Measurements from ENCODE around the gene EIF4B. TPM values are rescaled to one million over a fixed set of nuclear protein-coding genes. Genes with fewer than 3 reads are reported as not detected.

EIF4B gene, protein sequence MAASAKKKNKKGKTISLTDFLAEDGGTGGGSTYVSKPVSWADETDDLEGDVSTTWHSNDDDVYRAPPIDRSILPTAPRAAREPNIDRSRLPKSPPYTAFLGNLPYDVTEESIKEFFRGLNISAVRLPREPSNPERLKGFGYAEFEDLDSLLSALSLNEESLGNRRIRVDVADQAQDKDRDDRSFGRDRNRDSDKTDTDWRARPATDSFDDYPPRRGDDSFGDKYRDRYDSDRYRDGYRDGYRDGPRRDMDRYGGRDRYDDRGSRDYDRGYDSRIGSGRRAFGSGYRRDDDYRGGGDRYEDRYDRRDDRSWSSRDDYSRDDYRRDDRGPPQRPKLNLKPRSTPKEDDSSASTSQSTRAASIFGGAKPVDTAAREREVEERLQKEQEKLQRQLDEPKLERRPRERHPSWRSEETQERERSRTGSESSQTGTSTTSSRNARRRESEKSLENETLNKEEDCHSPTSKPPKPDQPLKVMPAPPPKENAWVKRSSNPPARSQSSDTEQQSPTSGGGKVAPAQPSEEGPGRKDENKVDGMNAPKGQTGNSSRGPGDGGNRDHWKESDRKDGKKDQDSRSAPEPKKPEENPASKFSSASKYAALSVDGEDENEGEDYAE
- total RNA-seq (2022; extraction: Qiagen RNA extraction; ENCODE audit: low read depth), result 266 to 393 TPM (median 311 TPM) in 5 replicates

DNA sequence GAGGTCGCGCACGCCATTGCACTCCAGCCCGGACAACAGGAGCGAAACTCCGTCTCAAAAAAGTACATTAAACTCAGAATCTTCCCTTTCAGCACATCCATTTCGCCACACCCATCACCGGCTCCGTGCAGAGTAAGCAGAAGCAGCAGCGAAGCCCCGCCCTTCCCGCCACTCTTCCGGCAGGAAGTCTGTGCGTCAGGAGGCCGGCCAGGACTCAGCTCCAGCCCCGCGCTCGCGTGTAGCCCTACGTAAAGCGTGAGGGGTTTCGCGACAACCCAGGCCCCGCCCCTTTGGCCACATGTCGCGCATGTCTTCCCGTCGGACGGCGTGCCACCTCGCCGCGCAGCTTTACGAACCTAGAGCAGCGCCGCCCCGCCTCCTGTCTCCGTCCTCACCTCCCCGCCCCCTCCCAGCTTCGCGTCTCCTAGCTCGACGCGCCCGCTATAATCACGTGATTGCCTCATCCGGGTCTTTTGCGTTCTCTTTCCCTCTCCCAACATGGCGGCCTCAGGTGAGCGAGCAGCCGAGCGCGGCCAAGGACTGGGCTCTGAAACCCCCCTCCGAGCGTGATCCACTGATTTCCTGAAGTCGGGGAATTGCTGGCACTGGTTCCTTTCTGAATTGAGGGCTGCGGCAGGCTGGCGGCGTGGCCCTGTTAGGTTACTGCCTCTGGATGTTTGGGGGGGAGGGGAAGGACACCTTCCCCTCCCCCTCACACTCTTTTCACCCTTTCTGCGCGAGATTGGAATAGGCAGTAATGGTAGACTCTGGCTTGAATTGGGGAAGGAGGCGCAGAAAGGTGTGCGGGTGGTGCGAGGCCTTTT, at the start of gene EIF4B:
Gene EIF4B (plus strand): TSS at position 471 of the 824 bp plus-strand sequence. CDS start 28 bp downstream, at position 499.

DNA sequence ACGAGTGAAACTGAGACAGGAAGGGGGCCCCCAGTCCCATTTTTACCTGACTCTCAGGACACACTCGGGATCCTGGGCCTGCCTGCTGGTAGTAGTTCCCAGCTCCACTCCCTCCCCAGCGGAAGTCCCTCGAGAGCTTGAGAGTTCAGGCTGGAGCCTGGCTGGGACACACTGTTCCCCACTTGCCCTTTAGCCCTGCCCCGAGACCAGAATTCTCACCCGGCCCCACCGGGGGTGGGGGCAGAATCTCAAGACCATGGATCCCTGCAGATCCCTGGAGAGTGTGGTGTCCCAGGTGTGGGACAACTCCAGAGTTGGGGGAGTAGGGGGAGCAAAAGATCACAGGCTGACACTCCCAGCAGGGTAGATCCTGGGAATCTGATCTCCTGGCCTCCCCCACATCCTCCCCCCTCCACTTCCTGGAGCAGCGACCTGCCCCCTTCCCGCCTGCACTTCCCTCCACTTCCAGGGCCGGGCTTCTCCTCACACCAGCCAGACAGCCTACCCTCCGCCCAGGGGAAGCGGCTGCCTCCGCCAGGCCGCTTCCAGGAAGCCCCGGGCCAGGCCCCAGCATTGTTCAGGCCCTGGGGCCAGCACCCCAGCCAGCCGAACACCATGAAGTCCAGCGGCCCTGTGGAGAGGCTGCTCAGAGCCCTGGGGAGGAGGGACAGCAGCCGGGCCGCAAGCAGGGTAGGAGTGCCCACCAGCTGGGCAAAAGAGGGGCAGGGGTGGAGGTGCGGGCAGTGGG, 43.5 kb downstream of the EIF4B start, which contains the start of gene TNS2:
Gene TNS2 (plus strand): TSS at position 495 of the 748 bp plus-strand sequence. CDS start 121 bp downstream, at position 616.

GRCh38 chr12:53079226-53080117, 73.2 kb downstream of the EIF4B start, which contains the start of gene SPRYD3:
Gene SPRYD3, minus strand, starts transcription at chr12:53079390. Its CDS starts 57 bp downstream, at chr12:53079333.

Other genes with a start within 250 kb of the EIF4B start
- gene KRT76, start 229.1 kb upstream of the EIF4B start, total RNA-seq (2022; extraction: Qiagen RNA extraction; ENCODE audit: low read depth), result not detected in 5 replicates
- gene KRT3, start 210.3 kb upstream of the EIF4B start, total RNA-seq (2022; extraction: Qiagen RNA extraction; ENCODE audit: low read depth), result 0.09 TPM in 1 of 5 replicates, not detected in the others
- 1.7 to 4.0 TPM (median 2.7 TPM) in 5 replicates for gene KRT4, start 192.3 kb upstream of the EIF4B start, total RNA-seq (2022; extraction: Qiagen RNA extraction; ENCODE audit: low read depth)
- gene KRT79, start 172.1 kb upstream of the EIF4B start, total RNA-seq (2022; extraction: Qiagen RNA extraction; ENCODE audit: low read depth), result 0.09 TPM in 1 of 5 replicates, not detected in the others
- 0.24 TPM in 1 of 5 replicates, not detected in the others for gene KRT78, start 157.5 kb upstream of the EIF4B start, total RNA-seq (2022; extraction: Qiagen RNA extraction; ENCODE audit: low read depth)
- 3,219 to 4,452 TPM (median 4,030 TPM) in 5 replicates for gene KRT8, start 101.4 kb upstream of the EIF4B start, total RNA-seq (2022; extraction: Qiagen RNA extraction; ENCODE audit: low read depth)
- gene KRT18, start 57.3 kb upstream of the EIF4B start, total RNA-seq (2022; extraction: Qiagen RNA extraction; ENCODE audit: low read depth), result 2,322 to 2,859 TPM (median 2,818 TPM) in 5 replicates
- 26.9 to 52.9 TPM (median 44.2 TPM) in 5 replicates for gene TNS2, start 43.6 kb downstream of the EIF4B start, total RNA-seq (2022; extraction: Qiagen RNA extraction; ENCODE audit: low read depth)
- gene SPRYD3, start 72.9 kb downstream of the EIF4B start, total RNA-seq (2022; extraction: Qiagen RNA extraction; ENCODE audit: low read depth), result 25.6 to 40.9 TPM (median 38.3 TPM) in 5 replicates
- gene IGFBP6, start 91.2 kb downstream of the EIF4B start, total RNA-seq (2022; extraction: Qiagen RNA extraction; ENCODE audit: low read depth), result 122 to 254 TPM (median 227 TPM) in 5 replicates
- 0.14 to 0.75 TPM (median 0.23 TPM) in 5 replicates for gene SOAT2, start 97.0 kb downstream of the EIF4B start, total RNA-seq (2022; extraction: Qiagen RNA extraction; ENCODE audit: low read depth)
- gene ZNF740, start 174.3 kb downstream of the EIF4B start, total RNA-seq (2022; extraction: Qiagen RNA extraction; ENCODE audit: low read depth), result 14.2 to 19.0 TPM (median 15.8 TPM) in 5 replicates
- 3.1 to 10.9 TPM (median 7.6 TPM) in 5 replicates for gene CSAD, start 174.5 kb downstream of the EIF4B start, total RNA-seq (2022; extraction: Qiagen RNA extraction; ENCODE audit: low read depth)
- gene ITGB7, start 200.8 kb downstream of the EIF4B start, total RNA-seq (2022; extraction: Qiagen RNA extraction; ENCODE audit: low read depth), result 0.35 to 0.95 TPM (median 0.41 TPM) in 5 replicates
- gene RARG, start 225.8 kb downstream of the EIF4B start, total RNA-seq (2022; extraction: Qiagen RNA extraction; ENCODE audit: low read depth), result 19.7 to 30.7 TPM (median 29.4 TPM) in 5 replicates

All from A549 treated with ZK216348 at 1 μM for 4 hours (cell line).